ENCODE measurements around the gene CYB5R4. TPM values are rescaled to one million over a fixed set of nuclear protein-coding genes. Genes with fewer than 3 reads are reported as not detected.

Gene CYB5R4
- total RNA-seq, 1 experiment from 2014 or later = 23.7 TPM

DNA sequence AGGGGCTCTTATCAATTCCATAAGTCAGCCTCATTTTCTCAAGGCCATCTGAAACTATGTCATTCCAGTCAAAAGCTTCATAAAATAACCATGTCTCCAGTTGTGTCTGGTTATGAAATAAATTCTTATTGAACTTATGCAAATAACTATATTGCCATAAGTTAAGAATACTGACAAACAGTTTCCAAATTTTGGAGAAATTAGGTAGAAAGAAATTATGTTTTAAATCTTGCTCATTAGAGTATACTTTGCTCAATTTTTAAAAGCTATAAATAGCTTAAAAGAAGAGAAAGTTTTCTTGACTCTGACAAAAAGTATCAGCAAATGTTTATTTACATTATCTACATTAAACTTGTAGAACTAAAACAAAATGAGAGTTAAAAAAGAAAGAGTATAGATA lies 111.1 kb downstream of the CYB5R4 start:
- Mint-ChIP-seq H3K9me3 (ENCODE audit: unreplicated experiment) (peaks cover 15% of the 10 kb centered on the region), H3K36me3 (ENCODE audit: insufficient read depth, unreplicated experiment) (peaks cover 12% of the 10 kb centered on the region), H3K4me3 (ENCODE audit: unreplicated experiment) (no peak overlapping the region), H3K27ac (ENCODE audit: unreplicated experiment) (no peak overlapping the region), H3K27me3 (ENCODE audit: insufficient read depth, unreplicated experiment) (no peaks in the 10 kb centered on the region), H3K4me1 (ENCODE audit: low read depth, unreplicated experiment) (peaks cover 7% of the 10 kb centered on the region)
- no peak for DNase-seq
- BruUV-seq (replicated peaks) = no TSS peak
- Histone ChIP-seq H3K36me3 (ENCODE audit: control insufficient read depth, insufficient read depth, low read length) (no peaks in the 10 kb centered on the region), H3K4me3 (ENCODE audit: low read depth, low read length) (no peak overlapping the region), H3K9me3 (peaks cover 5% of the 10 kb centered on the region; the same call in 1 of the 2 replicates), H3K27me3 (replicated peaks; ENCODE audit: control insufficient read depth, insufficient read depth, low read length) (no peaks in the 10 kb centered on the region), H3K4me1 (peaks cover 6% of the 10 kb centered on the region)
- CTCF ChIA-PET = no interaction called here
- TF ChIP-seq, protein P1, sequence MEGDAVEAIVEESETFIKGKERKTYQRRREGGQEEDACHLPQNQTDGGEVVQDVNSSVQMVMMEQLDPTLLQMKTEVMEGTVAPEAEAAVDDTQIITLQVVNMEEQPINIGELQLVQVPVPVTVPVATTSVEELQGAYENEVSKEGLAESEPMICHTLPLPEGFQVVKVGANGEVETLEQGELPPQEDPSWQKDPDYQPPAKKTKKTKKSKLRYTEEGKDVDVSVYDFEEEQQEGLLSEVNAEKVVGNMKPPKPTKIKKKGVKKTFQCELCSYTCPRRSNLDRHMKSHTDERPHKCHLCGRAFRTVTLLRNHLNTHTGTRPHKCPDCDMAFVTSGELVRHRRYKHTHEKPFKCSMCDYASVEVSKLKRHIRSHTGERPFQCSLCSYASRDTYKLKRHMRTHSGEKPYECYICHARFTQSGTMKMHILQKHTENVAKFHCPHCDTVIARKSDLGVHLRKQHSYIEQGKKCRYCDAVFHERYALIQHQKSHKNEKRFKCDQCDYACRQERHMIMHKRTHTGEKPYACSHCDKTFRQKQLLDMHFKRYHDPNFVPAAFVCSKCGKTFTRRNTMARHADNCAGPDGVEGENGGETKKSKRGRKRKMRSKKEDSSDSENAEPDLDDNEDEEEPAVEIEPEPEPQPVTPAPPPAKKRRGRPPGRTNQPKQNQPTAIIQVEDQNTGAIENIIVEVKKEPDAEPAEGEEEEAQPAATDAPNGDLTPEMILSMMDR (IDR thresholded peaks at IDR 0.05; ENCODE audit: insufficient read depth in 1 of 2, low read depth in 1 of 2, low read length in 1 of 2, severe bottlenecking in 1 of 2, unreplicated experiment in 1 of 2) = no peak
- POLR2A ChIA-PET = no interaction called here
- intact Hi-C loops (cut with micrococcal nuclease; ENCODE audit: unreplicated experiment) = no loop called here

DNA sequence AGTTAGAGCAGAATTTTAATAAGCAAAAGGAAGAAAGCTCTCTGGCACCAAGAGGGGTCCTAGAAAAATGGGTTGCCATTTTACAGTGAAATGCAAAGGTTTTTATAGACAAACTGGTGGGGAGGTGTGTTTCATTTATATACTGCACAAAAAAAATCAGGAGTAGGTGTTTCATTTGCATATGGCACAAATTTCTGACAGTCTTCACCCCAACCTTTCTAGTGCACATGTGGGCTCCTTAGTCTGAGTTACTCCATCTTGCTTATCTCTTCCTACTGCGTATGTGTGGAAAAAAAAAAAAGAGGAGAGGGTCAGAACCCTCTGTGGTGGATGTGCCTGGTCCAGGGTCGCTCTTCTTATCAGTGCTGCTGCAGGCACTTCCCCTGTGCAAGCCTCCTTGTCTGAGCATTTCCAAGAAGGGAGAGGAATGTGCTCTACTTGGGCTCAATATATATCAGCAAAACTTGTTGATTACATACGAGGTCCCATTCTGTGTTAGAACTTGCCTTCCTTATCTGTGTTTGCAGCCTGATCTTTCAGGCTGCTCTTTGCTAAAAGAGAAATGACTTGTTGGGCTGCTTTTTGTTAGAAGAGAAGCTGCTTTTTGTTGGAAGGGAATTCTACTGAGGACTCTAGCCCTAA lies 115.0 kb downstream of the CYB5R4 start:
- POLR2A ChIA-PET = no interaction called here
- H3K27ac Mint-ChIP-seq (ENCODE audit: unreplicated experiment) = no peak overlapping the region
- intact Hi-C loops (cut with micrococcal nuclease; ENCODE audit: unreplicated experiment) = no loop called here

DNA sequence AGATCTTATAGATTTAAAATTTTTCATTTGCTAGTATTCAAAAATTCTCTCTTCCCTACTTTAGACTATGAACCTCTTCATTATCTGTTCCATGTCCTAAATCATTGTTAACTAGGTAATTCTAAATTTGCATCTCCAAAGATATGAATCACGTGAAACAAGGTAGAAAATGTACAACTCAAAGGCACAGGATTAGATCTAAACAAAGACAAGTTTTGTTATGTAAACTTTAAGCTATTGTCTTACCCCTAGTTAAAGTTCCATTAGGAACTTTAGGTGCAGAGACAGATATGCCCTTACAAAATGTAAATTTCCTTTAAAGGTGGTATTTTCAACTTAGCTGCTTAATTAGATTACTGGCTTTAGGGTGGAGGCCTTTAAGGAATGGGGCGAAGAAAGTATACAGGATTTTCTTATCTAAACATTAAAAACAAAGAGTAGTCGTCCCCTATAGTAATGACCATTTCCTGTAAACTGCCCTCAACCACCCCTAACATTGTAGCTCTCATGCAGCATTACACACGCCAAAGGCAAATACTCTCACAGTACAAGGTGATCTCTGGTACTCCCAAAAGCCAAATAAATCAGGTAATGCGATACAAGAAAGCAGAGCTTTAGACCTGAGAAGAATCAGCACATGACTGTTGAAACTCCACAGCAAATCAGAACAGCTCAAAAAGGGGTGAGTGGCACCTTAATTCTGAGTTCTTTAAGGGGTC lies 116.7 kb downstream of the CYB5R4 start:
- Histone ChIP-seq H3K4me1 (peaks cover 22% of the 10 kb centered on the region), H3K4me3 (ENCODE audit: low read depth, low read length) (no peak overlapping the region), H3K36me3 (ENCODE audit: control insufficient read depth, insufficient read depth, low read length) (no peaks in the 10 kb centered on the region), H3K27me3 (replicated peaks; ENCODE audit: control insufficient read depth, insufficient read depth, low read length) (no peaks in the 10 kb centered on the region), H3K9me3 (0 out of 2 replicates have a peak, but pooled peaks cover 5% of the 10 kb centered on the region)
- H3K27me3 Mint-ChIP-seq (ENCODE audit: insufficient read depth, unreplicated experiment) = no peaks in the 10 kb centered on the region
- POLR2A ChIA-PET = no interaction called here
- CTCF ChIA-PET = no interaction called here
- H3K27ac Mint-ChIP-seq (ENCODE audit: unreplicated experiment) = no peak overlapping the region
- TF ChIP-seq, protein P1 (IDR thresholded peaks at IDR 0.05; ENCODE audit: insufficient read depth in 1 of 2, low read depth in 1 of 2, low read length in 1 of 2, severe bottlenecking in 1 of 2, unreplicated experiment in 1 of 2) = no peak
- H3K4me1 Mint-ChIP-seq (ENCODE audit: low read depth, unreplicated experiment) = peaks cover 20% of the 10 kb centered on the region
- H3K36me3 Mint-ChIP-seq (ENCODE audit: insufficient read depth, unreplicated experiment) = peaks cover 6% of the 10 kb centered on the region
- peaks cover 9% of the 10 kb centered on the region for H3K9me3 Mint-ChIP-seq (ENCODE audit: unreplicated experiment)
- intact Hi-C loops (cut with micrococcal nuclease; ENCODE audit: unreplicated experiment) = no loop called here
- BruUV-seq (replicated peaks) = no TSS peak
- H3K4me3 Mint-ChIP-seq (ENCODE audit: unreplicated experiment) = no peak overlapping the region
- DNase-seq = no peak

More for the DNA sequence above, 115.0 kb downstream of the CYB5R4 start:
- DNase-seq = peak; percentile 15 to 43
- Histone ChIP-seq H3K36me3 (ENCODE audit: control insufficient read depth, insufficient read depth, low read length) (no peaks in the 10 kb centered on the region), H3K27me3 (replicated peaks; ENCODE audit: control insufficient read depth, insufficient read depth, low read length) (no peaks in the 10 kb centered on the region), H3K4me3 (ENCODE audit: low read depth, low read length) (no peak overlapping the region), H3K4me1 (peaks cover 22% of the 10 kb centered on the region), H3K9me3 (0 out of 2 replicates have a peak, but pooled peaks cover 5% of the 10 kb centered on the region)
- peak overlapping the region; percentile 53 for H3K4me3 Mint-ChIP-seq (ENCODE audit: unreplicated experiment)
- peaks cover 20% of the 10 kb centered on the region for H3K4me1 Mint-ChIP-seq (ENCODE audit: low read depth, unreplicated experiment)
- CTCF ChIA-PET = no interaction called here
- peaks cover 6% of the 10 kb centered on the region for H3K36me3 Mint-ChIP-seq (ENCODE audit: insufficient read depth, unreplicated experiment)
- BruUV-seq (replicated peaks) = no TSS peak
- TF ChIP-seq, protein P1 (IDR thresholded peaks at IDR 0.05; ENCODE audit: insufficient read depth in 1 of 2, low read depth in 1 of 2, low read length in 1 of 2, severe bottlenecking in 1 of 2, unreplicated experiment in 1 of 2) = no peak
- H3K27me3 Mint-ChIP-seq (ENCODE audit: insufficient read depth, unreplicated experiment) = no peaks in the 10 kb centered on the region
- H3K9me3 Mint-ChIP-seq (ENCODE audit: unreplicated experiment) = peaks cover 3% of the 10 kb centered on the region
